ENCODE measurements around the gene PTMS. TPM values are rescaled to one million over a fixed set of nuclear protein-coding genes. Genes with fewer than 3 reads are reported as not detected.

The PTMS gene
- total RNA-seq, 1 experiment from 2014 or later: 422 TPM

DNA sequence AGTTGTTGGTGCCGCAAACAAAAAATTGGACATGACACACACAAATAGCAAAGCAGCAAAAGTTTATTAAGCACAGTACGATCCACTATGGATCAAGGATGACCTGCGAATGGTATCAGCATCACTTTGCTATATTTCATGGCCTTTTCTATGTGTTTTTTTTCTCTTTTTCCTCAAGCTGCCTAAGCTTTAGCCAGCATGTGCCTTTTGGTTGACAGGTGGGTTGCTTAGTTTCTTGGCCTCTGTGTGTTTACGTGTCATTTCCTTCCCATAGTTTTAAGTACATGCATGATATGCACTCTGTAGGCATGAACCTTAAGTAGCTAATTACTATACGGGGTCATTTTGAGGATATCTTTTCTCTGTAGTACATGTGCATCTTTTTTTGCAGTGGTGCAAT lies 33.0 kb downstream of the PTMS start:
- TF ChIP-seq, protein P1, sequence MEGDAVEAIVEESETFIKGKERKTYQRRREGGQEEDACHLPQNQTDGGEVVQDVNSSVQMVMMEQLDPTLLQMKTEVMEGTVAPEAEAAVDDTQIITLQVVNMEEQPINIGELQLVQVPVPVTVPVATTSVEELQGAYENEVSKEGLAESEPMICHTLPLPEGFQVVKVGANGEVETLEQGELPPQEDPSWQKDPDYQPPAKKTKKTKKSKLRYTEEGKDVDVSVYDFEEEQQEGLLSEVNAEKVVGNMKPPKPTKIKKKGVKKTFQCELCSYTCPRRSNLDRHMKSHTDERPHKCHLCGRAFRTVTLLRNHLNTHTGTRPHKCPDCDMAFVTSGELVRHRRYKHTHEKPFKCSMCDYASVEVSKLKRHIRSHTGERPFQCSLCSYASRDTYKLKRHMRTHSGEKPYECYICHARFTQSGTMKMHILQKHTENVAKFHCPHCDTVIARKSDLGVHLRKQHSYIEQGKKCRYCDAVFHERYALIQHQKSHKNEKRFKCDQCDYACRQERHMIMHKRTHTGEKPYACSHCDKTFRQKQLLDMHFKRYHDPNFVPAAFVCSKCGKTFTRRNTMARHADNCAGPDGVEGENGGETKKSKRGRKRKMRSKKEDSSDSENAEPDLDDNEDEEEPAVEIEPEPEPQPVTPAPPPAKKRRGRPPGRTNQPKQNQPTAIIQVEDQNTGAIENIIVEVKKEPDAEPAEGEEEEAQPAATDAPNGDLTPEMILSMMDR (conservative IDR thresholded peaks at IDR 0.05): no peak
- no peak overlapping the region for H3K23ac ChIP-seq (ENCODE audit: insufficient read length, low read depth, low read length)
- no peaks in the 10 kb centered on the region; the same call in 1 of the 2 replicates for H3K27me3 ChIP-seq (ENCODE audit: insufficient read depth, low read length)
- no peak overlapping the region for H3K4me2 ChIP-seq (ENCODE audit: insufficient read depth, insufficient read length, low read length)
- no peak overlapping the region for H3K18ac ChIP-seq (ENCODE audit: insufficient read length, low read depth, low read length)
- no peaks in the 10 kb centered on the region for H3K4me1 ChIP-seq (ENCODE audit: insufficient read depth, low read length)
- H2AFZ ChIP-seq (ENCODE audit: low read length): no peak overlapping the region
- no CpG with 5 or more reads among the region's 5 CpGs for WGBS (ENCODE audit: extremely low coverage, insufficient read length, low lambda C conversion rate)
- H2BK120ac ChIP-seq (ENCODE audit: low read depth, low read length, poor library complexity, severe bottlenecking): no peak overlapping the region
- H2BK20ac ChIP-seq (ENCODE audit: low read depth, low read length, poor library complexity, severe bottlenecking): no peak overlapping the region
- no peak overlapping the region for H2BK15ac ChIP-seq (ENCODE audit: low read depth, low read length)
- H3K79me2 ChIP-seq (ENCODE audit: insufficient read depth, low read length): no peaks in the 10 kb centered on the region
- no peak overlapping the region for H3K27ac Mint-ChIP-seq
- no peaks in the 10 kb centered on the region for H4K20me1 ChIP-seq (ENCODE audit: control insufficient read depth, insufficient read depth, insufficient read length)
- H2AK5ac ChIP-seq (ENCODE audit: insufficient read length, low read length): no peak overlapping the region
- no peaks in the 10 kb centered on the region for H3K9me3 ChIP-seq (ENCODE audit: control insufficient read depth, low read depth, low read length)
- no peak overlapping the region for H4K91ac ChIP-seq (ENCODE audit: insufficient read length, low read depth, low read length)
- H3K79me1 ChIP-seq (ENCODE audit: insufficient read depth, low read depth, low read length, poor library complexity, severe bottlenecking): no peaks in the 10 kb centered on the region
- DNase-seq: no peak
- H3K4me3 Mint-ChIP-seq: no peak overlapping the region
- H3K9me3 Mint-ChIP-seq: peaks cover 1 to 2% of the 10 kb centered on the region in 2 experiments; a peak in 3 of 5 replicates
- H3K27ac ChIP-seq (ENCODE audit: insufficient read length, low read depth, low read length): no peak overlapping the region
- H3K9ac ChIP-seq (ENCODE audit: extremely low read depth, insufficient read length, low read length): no peak overlapping the region
- peaks cover 0 to 2% (median 1%) of the 10 kb centered on the region in 3 experiments; a peak in 3 of 7 replicates for H3K36me3 Mint-ChIP-seq (ENCODE audit: insufficient read depth in 1 of 3, low read depth in 3 of 3)
- H3K23me2 ChIP-seq (ENCODE audit: insufficient read length, low read depth, low read length, poor library complexity, severe bottlenecking): no peaks in the 10 kb centered on the region
- peaks cover 31% of the 10 kb centered on the region for H3K27me3 Mint-ChIP-seq (ENCODE audit: low read depth)
- H4K8ac ChIP-seq (replicated peaks; ENCODE audit: insufficient read length, low read depth, low read length): no peak overlapping the region
- no peak overlapping the region for H3K4ac ChIP-seq (ENCODE audit: low read depth, low read length)
- no peak overlapping the region for H4K5ac ChIP-seq (ENCODE audit: insufficient read length, low read depth, low read length)
- H3K14ac ChIP-seq (ENCODE audit: insufficient read depth, low read length): no peak overlapping the region
- no peak overlapping the region for H3T11ph ChIP-seq (ENCODE audit: low read length)
- H3K56ac ChIP-seq (ENCODE audit: insufficient read length, low read depth, low read length): no peak overlapping the region
- H2BK5ac ChIP-seq (ENCODE audit: insufficient read length, low read length): no peak overlapping the region
- H3K4me1 Mint-ChIP-seq: peaks cover 0 to 6% of the 10 kb centered on the region in 2 experiments; a peak in 2 of 4 replicates
- H2BK12ac ChIP-seq (ENCODE audit: insufficient read length, low read depth, low read length): no peak overlapping the region
